ENCODE measurements around the gene APBA2.
"Not testable (repeated sequence)": the region's sequence is repeated elsewhere in the genome, so short reads cannot be mapped to it uniquely, and the experiment has no call there.

Gene APBA2

GRCh38 chr15:29043736-29044502, 158.1 kb downstream of the APBA2 start (continued):
- TF ChIP-seq ZFP37 (tag by site-specific recombination; IDR thresholded peaks at IDR 0.05) (no peak), ZNF362 (tag by site-specific recombination; IDR thresholded peaks at IDR 0.05) (no peak), ZBTB26 (tag by site-specific recombination; optimal IDR thresholded peaks at IDR 0.05) (no peak), ATF2 (tag by site-specific recombination; IDR thresholded peaks at IDR 0.05; ENCODE audit: low read depth) (no peak), ZNF658 (tag by site-specific recombination; IDR thresholded peaks at IDR 0.05) (no peak), ZBTB8A (tag by site-specific recombination; IDR thresholded peaks at IDR 0.05) (no peak), PRDM1 (tag by site-specific recombination; IDR thresholded peaks at IDR 0.05) (no peak)

- Histone ChIP-seq H3K27ac (ENCODE audit: extremely low read depth, low read depth, low read length) (no peak overlapping the region), H3K9me3 (ENCODE audit: control insufficient read depth, insufficient read depth, low read depth, low read length) (no peaks in the 10 kb centered on the region), H3K36me3 (ENCODE audit: control insufficient read depth in 2 of 2, insufficient read depth in 1 of 2, low read length in 2 of 2) (no peaks in the 10 kb centered on the region), H3K4me1 (ENCODE audit: control insufficient read depth, insufficient read depth, low read length) (no peaks in the 10 kb centered on the region), H3K4me3 (ENCODE audit: low read depth, low read length) (no peak overlapping the region)
- ChIA-PET POLR2A (no interaction called here), CTCF (interaction anchor here (1.0 kb wide), 1 partner anchor 73 kb away, joined by 4 read pairs; no protein-coding TSS in a partner anchor)
- TF ChIP-seq ZNF175 (tag by site-specific recombination; IDR thresholded peaks at IDR 0.05) = no peak
- TF ChIP-seq ZSCAN5A (tag by site-specific recombination; IDR thresholded peaks at IDR 0.05) = no peak
- no peak for TF ChIP-seq ZNF112 (tag by site-specific recombination; IDR thresholded peaks at IDR 0.05)
- TF ChIP-seq ELK4 (IDR thresholded peaks at IDR 0.05; ENCODE audit: borderline replicate concordance, low read depth, low read length) = no peak
- TF ChIP-seq ZSCAN16 (tag by site-specific recombination; IDR thresholded peaks at IDR 0.05) = no peak
- no peak for TF ChIP-seq SCRT1 (tag by site-specific recombination; IDR thresholded peaks at IDR 0.05; ENCODE audit: borderline replicate concordance)
- TF ChIP-seq ZNF221 (tag by site-specific recombination; IDR thresholded peaks at IDR 0.05; ENCODE audit: borderline replicate concordance) = no peak
- no peak for TF ChIP-seq ZNF626 (tag by site-specific recombination; IDR thresholded peaks at IDR 0.05)
- no peak for TF ChIP-seq ZNF791 (tag by site-specific recombination; IDR thresholded peaks at IDR 0.05)
- TF ChIP-seq ZSCAN18 (tag by site-specific recombination; IDR thresholded peaks at IDR 0.05) = no peak
- no peak for TF ChIP-seq KLF1 (tag by site-specific recombination; IDR thresholded peaks at IDR 0.05)
- TF ChIP-seq ZNF529 (tag by site-specific recombination; IDR thresholded peaks at IDR 0.05; ENCODE audit: insufficient replicate concordance) = no peak
- no peak for TF ChIP-seq ZNF48 (tag by site-specific recombination; IDR thresholded peaks at IDR 0.05)
- TF ChIP-seq ZNF2 (tag by site-specific recombination; IDR thresholded peaks at IDR 0.05) = no peak
Measured at GRCh38 chr15:29044503-29044901, 158.7 kb downstream of the APBA2 start.

GRCh38 chr15:29045161-29045560, 159.4 kb downstream of the APBA2 start:
- H3K9me3 ChIP-seq (ENCODE audit: control insufficient read depth, insufficient read depth, low read depth, low read length); H3K36me3 ChIP-seq (ENCODE audit: control insufficient read depth in 2 of 2, insufficient read depth in 1 of 2, low read length in 2 of 2); H3K4me3 ChIP-seq (ENCODE audit: low read depth, low read length); H3K4me1 ChIP-seq (ENCODE audit: control insufficient read depth, insufficient read depth, low read length); H3K27ac ChIP-seq (ENCODE audit: extremely low read depth, low read depth, low read length); POLR2A ChIA-PET; CTCF ChIA-PET: not testable (repeated sequence)
